ENCODE measurements around the gene CCDC6. TPM values are rescaled to one million over a fixed set of nuclear protein-coding genes. Genes with fewer than 3 reads are reported as not detected.

Gene CCDC6
- total RNA-seq, 1 experiment from 2014 or later, result 50.9 TPM

DNA sequence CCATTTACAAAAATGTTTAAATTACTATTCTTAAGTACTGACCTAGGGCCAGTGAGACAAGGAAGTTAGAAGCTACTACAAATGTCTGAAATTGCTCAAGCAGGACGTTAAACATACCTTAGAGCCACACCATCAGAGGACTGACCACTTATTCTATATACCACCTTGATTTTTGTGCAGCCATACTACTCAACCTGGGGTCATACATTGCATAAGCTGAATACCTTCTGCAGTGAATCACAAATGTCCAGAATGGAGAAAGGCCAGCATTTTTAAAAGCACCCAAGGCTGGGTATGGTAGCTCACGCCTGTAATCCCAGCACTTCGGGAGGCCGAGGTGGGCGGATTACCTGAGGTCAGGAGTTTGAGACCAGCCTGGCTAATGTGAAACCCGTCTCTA lies 131.9 kb downstream of the CCDC6 start:
- H4K20me1 ChIP-seq (ENCODE audit: insufficient read depth, low read depth, low read length), result no peaks in the 10 kb centered on the region
- H3K4me2 ChIP-seq (ENCODE audit: low read depth, low read length, poor library complexity, severe bottlenecking), result no peak overlapping the region
- H3K9ac ChIP-seq (ENCODE audit: low read length), result no peak overlapping the region
- DNase-seq, result no peak
- no peaks in the 10 kb centered on the region for H3K79me2 ChIP-seq (ENCODE audit: low read length)
- no peaks in the 10 kb centered on the region for H3K9me2 ChIP-seq (replicated peaks; ENCODE audit: insufficient read depth, low read length)
- H3K4me1 ChIP-seq (ENCODE audit: low read length), result no peaks in the 10 kb centered on the region
- H3K36me3 ChIP-seq (ENCODE audit: insufficient read depth, low read length), result no peaks in the 10 kb centered on the region
- H3K27ac ChIP-seq (ENCODE audit: low read length), result no peak overlapping the region
- H3K4me3 ChIP-seq (ENCODE audit: low read length), result no peak overlapping the region
- no peak overlapping the region for H2AFZ ChIP-seq (ENCODE audit: low read length)
- no peaks in the 10 kb centered on the region for H3K9me3 ChIP-seq (ENCODE audit: low read length)
- no peaks in the 10 kb centered on the region for H3K27me3 ChIP-seq (ENCODE audit: low read length)

DNA sequence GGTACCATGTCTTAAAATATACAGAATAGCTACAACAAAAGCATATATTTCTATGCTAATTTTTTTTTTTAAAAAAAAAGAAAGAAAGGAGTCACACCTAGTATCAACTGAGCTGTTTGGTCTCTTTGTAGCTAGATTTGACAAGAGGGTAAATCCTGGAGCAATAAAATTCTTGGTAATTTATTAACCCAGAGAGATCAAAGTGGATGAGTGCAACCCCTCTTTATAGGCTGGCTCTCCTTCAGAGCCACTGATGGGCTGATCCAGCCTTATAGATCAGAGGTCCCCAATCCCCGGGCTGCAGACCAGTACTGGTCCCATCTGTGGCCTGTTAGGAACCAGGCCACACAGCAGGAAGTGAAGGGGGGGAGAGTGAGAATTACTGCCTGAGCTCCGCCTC lies 133.3 kb downstream of the CCDC6 start:
- Histone ChIP-seq H3K27ac (ENCODE audit: low read length) (no peak overlapping the region), H3K9ac (ENCODE audit: low read length) (no peak overlapping the region), H3K4me1 (ENCODE audit: low read length) (no peaks in the 10 kb centered on the region), H3K9me2 (replicated peaks; ENCODE audit: insufficient read depth, low read length) (no peaks in the 10 kb centered on the region), H3K4me2 (ENCODE audit: low read depth, low read length, poor library complexity, severe bottlenecking) (no peak overlapping the region), H4K20me1 (ENCODE audit: insufficient read depth, low read depth, low read length) (no peaks in the 10 kb centered on the region), H2AFZ (ENCODE audit: low read length) (no peak overlapping the region), H3K27me3 (ENCODE audit: low read length) (no peaks in the 10 kb centered on the region), H3K36me3 (ENCODE audit: insufficient read depth, low read length) (no peaks in the 10 kb centered on the region), H3K79me2 (ENCODE audit: low read length) (no peaks in the 10 kb centered on the region), H3K4me3 (ENCODE audit: low read length) (no peak overlapping the region), H3K9me3 (ENCODE audit: low read length) (no peaks in the 10 kb centered on the region)
- peak; percentile 23 for DNase-seq

DNA sequence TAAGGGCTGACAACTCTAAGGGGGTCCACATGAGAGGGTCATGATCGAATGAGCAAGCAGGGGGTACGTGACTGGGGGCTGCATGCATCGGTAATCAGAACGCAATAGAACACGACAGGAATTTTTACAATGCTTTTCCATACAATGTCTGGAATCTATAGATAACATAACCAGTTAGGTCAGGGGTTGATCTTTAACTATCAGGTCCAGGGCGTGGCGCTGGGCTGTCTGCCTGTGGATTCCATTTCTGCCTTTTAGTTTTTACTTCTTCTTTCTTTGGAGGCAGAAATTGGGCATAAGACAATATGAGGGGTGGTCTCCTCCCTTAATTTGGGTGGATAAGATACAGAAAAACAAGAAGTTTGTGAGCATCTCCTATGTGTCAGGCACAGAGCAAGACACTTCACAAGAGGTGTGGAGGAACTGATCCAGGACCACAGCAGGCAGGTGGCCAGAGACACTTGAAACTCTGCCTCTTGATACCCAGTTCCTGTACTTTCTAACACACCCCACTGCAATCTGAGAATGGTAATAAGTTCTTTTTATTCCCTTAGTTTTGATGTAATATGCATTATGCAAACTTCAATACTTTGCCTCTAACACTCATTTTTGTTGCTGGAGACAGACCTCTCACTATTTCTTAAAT lies 135.1 kb downstream of the CCDC6 start:
- H3K27ac ChIP-seq (ENCODE audit: low read length), result no peak overlapping the region
- H3K4me3 ChIP-seq (ENCODE audit: low read length), result no peak overlapping the region
- H3K27me3 ChIP-seq (ENCODE audit: low read length), result no peaks in the 10 kb centered on the region
- no peaks in the 10 kb centered on the region for H4K20me1 ChIP-seq (ENCODE audit: insufficient read depth, low read depth, low read length)
- H3K9me3 ChIP-seq (ENCODE audit: low read length), result no peaks in the 10 kb centered on the region
- H3K36me3 ChIP-seq (ENCODE audit: insufficient read depth, low read length), result no peaks in the 10 kb centered on the region
- no peak overlapping the region for H2AFZ ChIP-seq (ENCODE audit: low read length)
- H3K4me1 ChIP-seq (ENCODE audit: low read length), result no peaks in the 10 kb centered on the region
- no peak overlapping the region for H3K9ac ChIP-seq (ENCODE audit: low read length)
- no peak overlapping the region for H3K4me2 ChIP-seq (ENCODE audit: low read depth, low read length, poor library complexity, severe bottlenecking)
- no peak for DNase-seq
- H3K79me2 ChIP-seq (ENCODE audit: low read length), result no peaks in the 10 kb centered on the region
- no peaks in the 10 kb centered on the region for H3K9me2 ChIP-seq (replicated peaks; ENCODE audit: insufficient read depth, low read length)

- no peaks in the 10 kb centered on the region for H4K20me1 ChIP-seq (ENCODE audit: insufficient read depth, low read depth, low read length)
- H3K9ac ChIP-seq (ENCODE audit: low read length), result no peak overlapping the region
- H3K27me3 ChIP-seq (ENCODE audit: low read length), result no peaks in the 10 kb centered on the region
- H3K27ac ChIP-seq (ENCODE audit: low read length), result no peak overlapping the region
- H3K36me3 ChIP-seq (ENCODE audit: insufficient read depth, low read length), result no peaks in the 10 kb centered on the region
- H3K9me3 ChIP-seq (ENCODE audit: low read length), result no peaks in the 10 kb centered on the region
- no peaks in the 10 kb centered on the region for H3K79me2 ChIP-seq (ENCODE audit: low read length)
- H3K9me2 ChIP-seq (replicated peaks; ENCODE audit: insufficient read depth, low read length), result no peaks in the 10 kb centered on the region
- no peaks in the 10 kb centered on the region for H3K4me1 ChIP-seq (ENCODE audit: low read length)
- H3K4me2 ChIP-seq (ENCODE audit: low read depth, low read length, poor library complexity, severe bottlenecking), result no peak overlapping the region
- DNase-seq, result no peak
- H3K4me3 ChIP-seq (ENCODE audit: low read length), result no peak overlapping the region
- no peak overlapping the region for H2AFZ ChIP-seq (ENCODE audit: low read length)
These were observed 135.7 kb downstream of the CCDC6 start for GRCh38 chr10:59770689-59771088.

DNA sequence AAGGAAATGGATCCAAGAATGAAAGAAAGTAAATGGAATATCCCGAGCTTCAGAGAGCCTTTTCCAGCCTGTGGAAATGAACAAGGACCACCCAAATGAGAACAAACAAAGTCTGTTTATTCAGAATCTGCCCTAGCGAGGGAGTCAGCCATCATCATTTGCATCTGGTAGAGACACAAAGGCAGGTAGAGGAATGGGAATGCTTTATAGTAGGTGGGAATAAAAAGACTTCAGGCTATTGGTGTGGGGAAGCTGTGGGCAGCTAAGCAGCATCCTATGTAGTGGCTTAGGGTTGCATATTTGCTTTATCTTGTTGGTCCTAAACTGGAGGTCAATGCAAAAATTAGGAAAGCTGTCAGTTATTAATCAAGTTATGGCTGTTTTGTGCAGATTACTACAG lies 143.9 kb downstream of the CCDC6 start:
- H3K9me3 ChIP-seq (ENCODE audit: low read length), result no peaks in the 10 kb centered on the region
- no peak overlapping the region for H3K9ac ChIP-seq (ENCODE audit: low read length)
- H3K27ac ChIP-seq (ENCODE audit: low read length), result no peak overlapping the region
- no peaks in the 10 kb centered on the region for H4K20me1 ChIP-seq (ENCODE audit: insufficient read depth, low read depth, low read length)
- DNase-seq, result no peak
- no peaks in the 10 kb centered on the region for H3K4me1 ChIP-seq (ENCODE audit: low read length)
- H2AFZ ChIP-seq (ENCODE audit: low read length), result no peak overlapping the region
- H3K79me2 ChIP-seq (ENCODE audit: low read length), result no peaks in the 10 kb centered on the region
- H3K4me3 ChIP-seq (ENCODE audit: low read length), result no peak overlapping the region
- H3K36me3 ChIP-seq (ENCODE audit: insufficient read depth, low read length), result no peaks in the 10 kb centered on the region
- H3K4me2 ChIP-seq (ENCODE audit: low read depth, low read length, poor library complexity, severe bottlenecking), result no peak overlapping the region
- H3K27me3 ChIP-seq (ENCODE audit: low read length), result no peaks in the 10 kb centered on the region
- no peaks in the 10 kb centered on the region for H3K9me2 ChIP-seq (replicated peaks; ENCODE audit: insufficient read depth, low read length)

- H3K4me2 ChIP-seq (ENCODE audit: low read depth, low read length, poor library complexity, severe bottlenecking), result no peak overlapping the region
- no peak overlapping the region for H2AFZ ChIP-seq (ENCODE audit: low read length)
- H3K9ac ChIP-seq (ENCODE audit: low read length), result no peak overlapping the region
- no peaks in the 10 kb centered on the region for H3K36me3 ChIP-seq (ENCODE audit: insufficient read depth, low read length)
- H3K9me3 ChIP-seq (ENCODE audit: low read length), result no peaks in the 10 kb centered on the region
- H3K4me1 ChIP-seq (ENCODE audit: low read length), result no peaks in the 10 kb centered on the region
- no peak overlapping the region for H3K4me3 ChIP-seq (ENCODE audit: low read length)
- no peaks in the 10 kb centered on the region for H3K27me3 ChIP-seq (ENCODE audit: low read length)
- no peak for DNase-seq
- no peaks in the 10 kb centered on the region for H3K9me2 ChIP-seq (replicated peaks; ENCODE audit: insufficient read depth, low read length)
- H3K79me2 ChIP-seq (ENCODE audit: low read length), result no peaks in the 10 kb centered on the region
- no peaks in the 10 kb centered on the region for H4K20me1 ChIP-seq (ENCODE audit: insufficient read depth, low read depth, low read length)
- no peak overlapping the region for H3K27ac ChIP-seq (ENCODE audit: low read length)
These were observed 148.4 kb downstream of the CCDC6 start for GRCh38 chr10:59757966-59758365.

DNA sequence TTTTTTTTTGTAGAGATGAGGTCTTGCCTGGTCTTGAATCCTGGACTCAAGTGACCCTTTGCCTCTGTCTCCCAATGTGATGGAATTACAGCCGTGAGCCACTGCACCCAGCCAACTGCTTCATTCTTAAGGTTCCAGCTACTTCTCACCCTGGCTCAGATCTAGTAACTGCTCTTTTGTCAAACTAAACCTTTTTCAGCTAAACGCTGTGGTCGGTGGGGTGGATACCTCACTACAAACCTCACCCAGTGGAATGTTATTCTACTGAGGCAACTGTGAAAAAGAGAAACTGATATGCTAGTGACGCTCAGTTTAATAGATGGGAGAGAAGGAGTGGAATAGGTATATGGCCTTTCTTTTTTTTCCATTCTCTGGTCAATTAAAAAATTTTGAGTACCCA lies 151.4 kb downstream of the CCDC6 start:
- H3K9ac ChIP-seq (ENCODE audit: low read length), result no peak overlapping the region
- H4K20me1 ChIP-seq (ENCODE audit: insufficient read depth, low read depth, low read length), result no peaks in the 10 kb centered on the region
- no peak overlapping the region for H3K4me3 ChIP-seq (ENCODE audit: low read length)
- H2AFZ ChIP-seq (ENCODE audit: low read length), result no peak overlapping the region
- H3K79me2 ChIP-seq (ENCODE audit: low read length), result no peaks in the 10 kb centered on the region
- H3K4me2 ChIP-seq (ENCODE audit: low read depth, low read length, poor library complexity, severe bottlenecking), result no peak overlapping the region
- DNase-seq, result no peak
- no peaks in the 10 kb centered on the region for H3K9me3 ChIP-seq (ENCODE audit: low read length)
- H3K4me1 ChIP-seq (ENCODE audit: low read length), result peaks cover 8% of the 10 kb centered on the region
- H3K9me2 ChIP-seq (replicated peaks; ENCODE audit: insufficient read depth, low read length), result no peaks in the 10 kb centered on the region
- H3K27ac ChIP-seq (ENCODE audit: low read length), result no peak overlapping the region
- H3K36me3 ChIP-seq (ENCODE audit: insufficient read depth, low read length), result no peaks in the 10 kb centered on the region
- no peaks in the 10 kb centered on the region for H3K27me3 ChIP-seq (ENCODE audit: low read length)

DNA sequence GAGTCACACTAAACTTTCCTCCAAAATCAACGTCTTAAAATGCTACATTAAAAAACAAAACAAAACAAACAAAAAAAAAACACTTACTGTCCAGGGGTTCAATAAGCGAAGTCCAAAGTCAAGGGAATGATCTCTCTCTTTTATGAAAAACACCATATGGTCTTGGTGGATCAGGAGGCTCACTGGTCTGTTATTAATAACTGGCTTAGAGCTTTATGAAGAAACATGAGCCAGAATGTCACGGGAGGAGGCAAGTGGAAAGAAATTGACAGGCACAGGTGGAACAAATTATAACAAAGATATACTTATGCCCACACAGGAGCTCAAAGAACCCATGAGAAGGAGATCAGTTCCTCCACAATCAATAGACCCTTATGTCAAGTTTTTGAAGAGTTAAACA lies 153.1 kb downstream of the CCDC6 start, which contains the start of gene MRLN:
Gene MRLN (minus strand): TSS at position 189 of the 400 bp plus-strand sequence.
- Histone ChIP-seq H3K4me2 (ENCODE audit: low read depth, low read length, poor library complexity, severe bottlenecking) (no peak within 1 kb of the TSS), H3K4me3 (ENCODE audit: low read length) (no peak within 1 kb of the TSS), H3K79me2 (ENCODE audit: low read length) (no peaks in the 10 kb centered on the region), H3K9me2 (replicated peaks; ENCODE audit: insufficient read depth, low read length) (no peaks in the 10 kb centered on the region), H3K9ac (ENCODE audit: low read length) (no peak within 1 kb of the TSS), H3K36me3 (ENCODE audit: insufficient read depth, low read length) (no peaks in the 10 kb centered on the region), H3K4me1 (ENCODE audit: low read length) (peaks cover 8% of the 10 kb centered on the region), H3K9me3 (ENCODE audit: low read length) (no peaks in the 10 kb centered on the region), H4K20me1 (ENCODE audit: insufficient read depth, low read depth, low read length) (no peaks in the 10 kb centered on the region), H3K27ac (ENCODE audit: low read length) (no peak within 1 kb of the TSS), H2AFZ (ENCODE audit: low read length) (no peak within 1 kb of the TSS), H3K27me3 (ENCODE audit: low read length) (no peaks in the 10 kb centered on the region)
- no peak for DNase-seq

All from Karpas-422 (cell line).